Tongue (tissue), 2 donors: ENCODE data around the gene SAMD8. TPM values are rescaled to one million over a fixed set of nuclear protein-coding genes. Genes with fewer than 3 reads are reported as not detected.
"Not testable (repeated sequence)": the region's sequence is repeated elsewhere in the genome, so short reads cannot be mapped to it uniquely, and the experiment has no call there.

Source experiments
- DNase-seq: peaks from one replicate; pipeline ENCODE4 v3.0.0-alpha.2; 2015
- total RNA-seq: library from RNA; depleted of rRNA; stranded (reverse); fragments of >200 nt; gene quantifications from one replicate; pipeline ENCODE4 v1.2.3, GENCODE V29; 2014

Gene SAMD8
- total RNA-seq, 1 donor from 2014 or later: 45.6 TPM

GRCh38 chr10:75086278-75086934 lies 25.1 kb upstream of the SAMD8 start:
- DNase-seq: no peak

DNA sequence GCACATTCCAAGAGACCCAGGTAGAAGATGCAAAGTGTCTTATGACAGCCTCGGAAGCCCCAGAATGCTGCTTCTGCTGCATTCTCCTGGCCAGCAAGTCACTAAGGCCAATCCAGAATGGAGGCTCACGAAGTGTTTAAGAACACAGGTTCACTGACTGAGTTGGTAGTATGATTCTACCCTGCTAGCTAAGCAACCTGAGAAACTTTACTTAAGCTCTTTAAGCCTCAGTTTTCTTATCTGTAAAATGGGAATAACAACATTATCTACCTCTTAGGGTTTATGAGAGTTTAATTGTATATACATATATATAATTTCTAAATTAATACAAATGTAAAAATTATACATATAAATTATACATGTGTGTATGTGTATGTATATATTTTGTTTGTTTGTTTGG lies 22.8 kb upstream of the SAMD8 start:
- DNase-seq: no peak

- no peak for DNase-seq
Observed at GRCh38 chr10:75089634-75090033, 21.8 kb upstream of the SAMD8 start.

GRCh38 chr10:75091146-75091545 lies 20.3 kb upstream of the SAMD8 start:
- peak; percentile 12 for DNase-seq

- no peak for DNase-seq
Observed at GRCh38 chr10:75094465-75094864, 17.0 kb upstream of the SAMD8 start.

DNA sequence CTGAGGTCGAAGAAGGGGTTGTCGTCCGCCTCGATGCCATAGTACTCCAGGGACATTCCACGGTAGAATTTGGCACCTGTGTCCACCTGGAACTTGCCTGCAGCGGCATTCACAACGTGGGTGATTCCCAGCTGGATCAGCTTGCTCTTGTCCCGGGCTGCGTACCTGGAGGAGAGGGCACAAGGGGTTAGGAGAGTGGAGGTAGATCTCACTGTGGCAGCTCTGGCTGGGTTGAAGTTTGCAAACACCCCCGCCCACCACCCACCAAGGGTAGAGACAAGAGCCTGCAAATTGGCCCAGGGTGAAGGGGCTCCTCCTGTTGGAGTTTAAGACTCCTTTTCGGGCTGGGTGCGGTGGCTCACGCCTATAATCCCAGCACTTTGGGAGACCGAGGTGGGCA lies 15.8 kb upstream of the SAMD8 start:
- DNase-seq: no peak

- no peak for DNase-seq
Observed at GRCh38 chr10:75096749-75097148, 14.7 kb upstream of the SAMD8 start.

GRCh38 chr10:75097666-75098285 lies 13.7 kb upstream of the SAMD8 start:
- DNase-seq: no peak

DNA sequence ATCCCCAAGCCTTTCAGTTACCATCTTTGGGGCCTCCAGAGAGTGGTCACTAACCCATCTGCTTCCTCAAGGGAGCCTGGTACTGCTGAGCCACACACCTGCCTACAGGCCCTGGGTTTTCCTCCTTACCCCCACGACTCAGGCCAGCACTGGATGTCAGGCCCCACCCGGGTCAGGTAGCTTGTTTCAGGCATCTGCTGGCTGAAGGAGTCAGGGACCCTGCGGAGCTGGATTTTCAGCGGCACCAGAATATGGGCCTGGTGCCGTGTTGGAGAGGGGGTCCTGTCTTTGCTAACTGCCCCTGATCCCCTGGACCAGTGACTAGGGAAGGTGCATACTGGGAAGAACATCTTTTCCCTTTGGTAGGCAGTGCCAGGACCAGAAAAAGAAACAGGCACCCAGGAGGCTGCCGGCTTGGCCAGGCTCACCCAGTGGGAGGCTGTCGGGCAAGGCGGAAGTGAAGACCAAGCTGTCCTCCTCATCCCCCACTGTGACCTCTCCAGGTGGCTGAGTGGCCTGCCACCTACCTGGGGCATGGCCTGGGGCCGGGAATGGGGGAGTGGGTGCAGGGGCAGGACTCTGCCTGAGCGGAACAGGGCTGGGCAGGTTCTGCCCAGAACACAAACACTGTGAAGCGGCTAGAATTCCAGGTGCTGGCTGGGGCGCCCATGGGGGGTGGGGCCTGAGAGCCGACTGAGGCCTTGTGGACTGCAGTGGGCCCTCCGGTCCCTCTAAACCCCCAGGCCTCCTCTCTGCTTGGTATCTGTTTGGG lies 12.4 kb upstream of the SAMD8 start:
- DNase-seq: no peak

- peak; percentile 87 for DNase-seq
Observed at GRCh38 chr10:75099952-75100763, 11.3 kb upstream of the SAMD8 start.

GRCh38 chr10:75100764-75101291 lies 10.6 kb upstream of the SAMD8 start:
- no peak for DNase-seq

DNA sequence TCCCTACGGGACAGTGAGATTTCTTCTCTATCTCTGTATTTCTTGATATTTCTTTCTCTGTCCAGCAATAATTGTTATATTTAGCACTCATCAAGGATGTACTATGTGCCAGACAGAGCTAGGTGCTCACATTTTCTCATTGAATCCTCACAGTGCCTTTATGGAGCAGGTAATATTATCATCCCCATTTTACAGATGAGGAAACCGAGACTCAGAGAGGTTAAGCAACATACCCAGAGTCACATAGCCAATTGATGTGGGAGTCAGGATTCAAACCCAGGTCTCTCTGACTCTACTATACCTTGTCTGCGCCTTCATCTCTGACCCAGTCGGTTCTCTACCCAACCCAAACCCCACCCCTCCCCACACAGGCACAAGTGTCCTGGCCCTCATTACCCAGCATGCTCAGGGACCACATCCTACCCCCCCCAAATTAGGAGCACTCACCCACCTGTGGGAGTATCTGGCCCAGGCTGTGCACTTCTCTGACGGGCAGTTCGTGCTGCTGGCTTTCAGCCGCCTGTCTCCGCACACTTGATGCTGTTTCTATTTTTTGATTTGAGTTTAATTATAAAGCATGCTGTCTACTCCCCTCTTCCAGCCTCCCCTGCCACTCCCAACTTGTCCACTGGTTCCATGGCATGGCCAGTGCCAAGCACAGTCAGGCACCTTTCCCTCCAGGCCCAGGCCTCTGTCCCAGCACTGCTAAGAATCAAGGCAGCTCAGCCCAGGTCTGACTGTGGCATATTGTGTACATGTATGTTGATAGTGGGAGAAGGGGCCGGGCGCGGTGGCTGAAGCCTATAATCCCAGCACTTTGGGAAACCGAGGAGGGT lies 9.8 kb upstream of the SAMD8 start:
- DNase-seq: peak; percentile 47

GRCh38 chr10:75102830-75103673 lies 8.4 kb upstream of the SAMD8 start:
- DNase-seq: no peak

GRCh38 chr10:75103881-75104686 lies 7.4 kb upstream of the SAMD8 start:
- no peak for DNase-seq

- no peak for DNase-seq
Observed at GRCh38 chr10:75104842-75105241, 6.6 kb upstream of the SAMD8 start.

- DNase-seq: no peak
Observed at GRCh38 chr10:75105576-75106197, 5.8 kb upstream of the SAMD8 start.

GRCh38 chr10:75106242-75106641 lies 5.2 kb upstream of the SAMD8 start:
- no peak for DNase-seq

GRCh38 chr10:75106891-75107290 lies 4.6 kb upstream of the SAMD8 start:
- DNase-seq: not testable (repeated sequence)
